NCI-H2227 (cell line): ENCODE results near the gene TBCEL.
"Not testable (repeated sequence)": the region's sequence is repeated elsewhere in the genome, so short reads cannot be mapped to it uniquely, and the experiment has no call there.

ENCODE experiments used
- DNase-seq: peaks from one replicate; lab custom pipeline; 2025; ENCODE audit not compliant: unreplicated experiment; lab: John Stamatoyannopoulos, UW

Gene TBCEL

GRCh38 chr11:121024989-121025388, 1.1 kb downstream of the TBCEL start:
- DNase-seq, result peak; percentile 5

GRCh38 chr11:121029153-121029552, 5.3 kb downstream of the TBCEL start:
- DNase-seq, result no peak

- DNase-seq, result no peak
Measured at GRCh38 chr11:121029813-121030445, 6.0 kb downstream of the TBCEL start.

- DNase-seq, result no peak
Measured at GRCh38 chr11:121031167-121031566, 7.3 kb downstream of the TBCEL start.

- not testable (repeated sequence) for DNase-seq
Measured at GRCh38 chr11:121031648-121032047, 7.7 kb downstream of the TBCEL start.

GRCh38 chr11:121032546-121032945, 8.6 kb downstream of the TBCEL start:
- no peak for DNase-seq

GRCh38 chr11:121033635-121034034, 9.7 kb downstream of the TBCEL start:
- DNase-seq, result no peak

GRCh38 chr11:121035169-121035755, 11.4 kb downstream of the TBCEL start:
- no peak for DNase-seq

- DNase-seq, result no peak
Measured at GRCh38 chr11:121035780-121036179, 11.9 kb downstream of the TBCEL start.

- no peak for DNase-seq
Measured at GRCh38 chr11:121037016-121037415, 13.1 kb downstream of the TBCEL start.

GRCh38 chr11:121038648-121039409, 14.9 kb downstream of the TBCEL start:
- no peak for DNase-seq

- no peak for DNase-seq
Measured at GRCh38 chr11:121039971-121040613, 16.2 kb downstream of the TBCEL start.

- DNase-seq, result no peak
Measured at GRCh38 chr11:121040614-121041002, 16.7 kb downstream of the TBCEL start.

GRCh38 chr11:121041072-121041471, 17.2 kb downstream of the TBCEL start:
- DNase-seq, result no peak

- no peak for DNase-seq
Measured at GRCh38 chr11:121042296-121042695, 18.4 kb downstream of the TBCEL start.

GRCh38 chr11:121047926-121048325, 24.0 kb downstream of the TBCEL start:
- no peak for DNase-seq

- no peak for DNase-seq
Measured at GRCh38 chr11:121048464-121049233, 24.7 kb downstream of the TBCEL start.

GRCh38 chr11:121053244-121053643, 29.3 kb downstream of the TBCEL start:
- no peak for DNase-seq

- no peak for DNase-seq
Measured at GRCh38 chr11:121054266-121054665, 30.4 kb downstream of the TBCEL start.

GRCh38 chr11:121055076-121055475, 31.2 kb downstream of the TBCEL start:
- no peak for DNase-seq

GRCh38 chr11:121057922-121058321, 34.0 kb downstream of the TBCEL start:
- no peak for DNase-seq
